WTC11 (cell line): Measurements from ENCODE around the gene NOP16.

ENCODE experiments used
- GABPB1 ChIP-seq: sonication (generic); formaldehyde crosslinking; IDR thresholded peaks from 2 replicates; pipeline ENCODE4 v1.8.1; 2023; ENCODE audit warnings: mild to moderate bottlenecking, missing genetic modification reagents
- KAT7 ChIP-seq: sonication (generic); formaldehyde crosslinking; IDR thresholded peaks from 2 replicates; pipeline ENCODE4 v1.8.1; 2023; ENCODE audit warnings: missing genetic modification reagents, mild to moderate bottlenecking, borderline replicate concordance
- NFE2L1 ChIP-seq: sonication (generic); formaldehyde crosslinking; IDR thresholded peaks from 2 replicates; pipeline ENCODE4 v1.8.1; 2023; ENCODE audit warnings: missing genetic modification reagents
- NFYB ChIP-seq: sonication (generic); formaldehyde crosslinking; conservative IDR thresholded peaks from 2 replicates; pipeline ENCODE4 v1.8.0; 2022; ENCODE audit warnings: low read depth, missing genetic modification reagents
- NR2C2 ChIP-seq: sonication (generic); formaldehyde crosslinking; IDR thresholded peaks from 2 replicates; pipeline ENCODE4 v1.8.0; 2022; ENCODE audit warnings: mild to moderate bottlenecking, missing genetic modification reagents
- OVOL2 ChIP-seq: fragments of 250-450 bp; sonication (Bioruptor Pico); IDR thresholded peaks from 2 replicates; pipeline ENCODE4 v1.9.0; 2021; ENCODE audit warnings: mild to moderate bottlenecking, borderline replicate concordance
- TEAD4 ChIP-seq: sonication (generic); formaldehyde crosslinking; IDR thresholded peaks from 2 replicates; pipeline ENCODE4 v1.8.0; 2022; ENCODE audit warnings: mild to moderate bottlenecking, missing genetic modification reagents
- ZBTB21 ChIP-seq: sonication (generic); formaldehyde crosslinking; IDR thresholded peaks from 2 replicates; pipeline ENCODE4 v1.8.1; 2023; ENCODE audit warnings: mild to moderate bottlenecking, missing genetic modification reagents, borderline replicate concordance
- TF ChIP-seq, protein P1 (sequence below): fragments of 200-600 bp; IDR thresholded peaks from 2 replicates; pipeline ENCODE4 v1.8.0; 2022; ENCODE audit warnings: antibody characterized with exemption
- TF ChIP-seq, protein P2 (sequence below): fragments of 250-450 bp; sonication (Bioruptor Pico); IDR thresholded peaks from 2 replicates; pipeline ENCODE4 v1.9.0; 2021; ENCODE audit warnings: mild to moderate bottlenecking
- TF ChIP-seq, protein P3 (sequence below): sonication (generic); formaldehyde crosslinking; IDR thresholded peaks from 2 replicates; pipeline ENCODE4 v1.8.0; 2022; ENCODE audit warnings: mild to moderate bottlenecking, missing genetic modification reagents
- TF ChIP-seq, protein P4 (sequence below): sonication (generic); formaldehyde crosslinking; conservative IDR thresholded peaks from 2 replicates; pipeline ENCODE4 v1.8.1; 2022; ENCODE audit warnings: mild to moderate bottlenecking, missing genetic modification reagents

DNA sequence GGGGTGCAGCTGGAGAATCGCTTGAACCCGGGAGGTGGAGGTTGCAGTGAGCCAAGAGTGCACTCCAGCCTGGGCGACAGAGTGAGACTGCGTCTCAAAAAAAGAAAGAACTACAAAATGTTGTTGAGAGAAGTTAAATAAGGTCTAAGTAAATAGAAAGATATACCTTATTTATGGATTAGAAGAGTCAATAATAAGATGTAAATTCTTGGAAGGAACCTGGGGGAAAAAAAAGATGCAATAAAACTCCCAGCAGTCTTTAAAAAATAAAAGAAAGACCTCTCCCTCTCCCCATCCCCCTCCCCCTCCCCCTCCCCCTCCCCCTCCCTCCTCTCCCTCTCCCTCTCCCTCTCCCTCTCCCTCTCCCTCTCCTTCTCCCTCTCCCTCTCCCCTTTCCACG lies 44.3 kb upstream of the NOP16 start:
- TF ChIP-seq, protein P1, sequence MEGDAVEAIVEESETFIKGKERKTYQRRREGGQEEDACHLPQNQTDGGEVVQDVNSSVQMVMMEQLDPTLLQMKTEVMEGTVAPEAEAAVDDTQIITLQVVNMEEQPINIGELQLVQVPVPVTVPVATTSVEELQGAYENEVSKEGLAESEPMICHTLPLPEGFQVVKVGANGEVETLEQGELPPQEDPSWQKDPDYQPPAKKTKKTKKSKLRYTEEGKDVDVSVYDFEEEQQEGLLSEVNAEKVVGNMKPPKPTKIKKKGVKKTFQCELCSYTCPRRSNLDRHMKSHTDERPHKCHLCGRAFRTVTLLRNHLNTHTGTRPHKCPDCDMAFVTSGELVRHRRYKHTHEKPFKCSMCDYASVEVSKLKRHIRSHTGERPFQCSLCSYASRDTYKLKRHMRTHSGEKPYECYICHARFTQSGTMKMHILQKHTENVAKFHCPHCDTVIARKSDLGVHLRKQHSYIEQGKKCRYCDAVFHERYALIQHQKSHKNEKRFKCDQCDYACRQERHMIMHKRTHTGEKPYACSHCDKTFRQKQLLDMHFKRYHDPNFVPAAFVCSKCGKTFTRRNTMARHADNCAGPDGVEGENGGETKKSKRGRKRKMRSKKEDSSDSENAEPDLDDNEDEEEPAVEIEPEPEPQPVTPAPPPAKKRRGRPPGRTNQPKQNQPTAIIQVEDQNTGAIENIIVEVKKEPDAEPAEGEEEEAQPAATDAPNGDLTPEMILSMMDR: no peak
- TF ChIP-seq NR2C2 (no peak), GABPB1 (CRISPR knock-in tag) (no peak), NFE2L1 (CRISPR knock-in tag) (no peak), TEAD4 (CRISPR knock-in tag) (no peak), KAT7 (CRISPR knock-in tag) (no peak), NFYB (CRISPR knock-in tag) (no peak), OVOL2 (CRISPR knock-in tag) (no peak), ZBTB21 (CRISPR knock-in tag) (no peak)
- TF ChIP-seq, protein P2, sequence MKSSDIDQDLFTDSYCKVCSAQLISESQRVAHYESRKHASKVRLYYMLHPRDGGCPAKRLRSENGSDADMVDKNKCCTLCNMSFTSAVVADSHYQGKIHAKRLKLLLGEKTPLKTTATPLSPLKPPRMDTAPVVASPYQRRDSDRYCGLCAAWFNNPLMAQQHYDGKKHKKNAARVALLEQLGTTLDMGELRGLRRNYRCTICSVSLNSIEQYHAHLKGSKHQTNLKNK (CRISPR knock-in tag): no peak
- TF ChIP-seq, protein P3, sequence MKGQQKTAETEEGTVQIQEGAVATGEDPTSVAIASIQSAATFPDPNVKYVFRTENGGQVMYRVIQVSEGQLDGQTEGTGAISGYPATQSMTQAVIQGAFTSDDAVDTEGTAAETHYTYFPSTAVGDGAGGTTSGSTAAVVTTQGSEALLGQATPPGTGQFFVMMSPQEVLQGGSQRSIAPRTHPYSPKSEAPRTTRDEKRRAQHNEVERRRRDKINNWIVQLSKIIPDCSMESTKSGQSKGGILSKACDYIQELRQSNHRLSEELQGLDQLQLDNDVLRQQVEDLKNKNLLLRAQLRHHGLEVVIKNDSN (CRISPR knock-in tag): no peak
- TF ChIP-seq, protein P4, sequence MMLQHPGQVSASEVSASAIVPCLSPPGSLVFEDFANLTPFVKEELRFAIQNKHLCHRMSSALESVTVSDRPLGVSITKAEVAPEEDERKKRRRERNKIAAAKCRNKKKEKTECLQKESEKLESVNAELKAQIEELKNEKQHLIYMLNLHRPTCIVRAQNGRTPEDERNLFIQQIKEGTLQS (CRISPR knock-in tag): no peak
